PC-9 (cell line): ENCODE results near the gene SLC35E3. TPM values are rescaled to one million over a fixed set of nuclear protein-coding genes. Genes with fewer than 3 reads are reported as not detected.

ENCODE experiments used
- BruUV-seq: library from RNA; stranded (reverse); fragments of 400-500 nt; replicated peaks from 2 replicates; lab custom pipeline; 2021; lab: Mats Ljungman, UMichigan
- CTCF ChIA-PET: fragments of 300-600 bp; sonication (Branson Sonifier 250); formaldehyde crosslinking; loops from one replicate; lab custom pipeline; 2022; ENCODE audit warnings: antibody characterized with exemption; lab: Charles Lee
- POLR2A ChIA-PET: fragments of 300-600 bp; sonication (Branson Sonifier 250); formaldehyde crosslinking; loops from one replicate; lab custom pipeline; 2022; ENCODE audit warnings: antibody characterized with exemption; ENCODE audit not compliant: unreplicated experiment; lab: Charles Lee
- DNase-seq, 2 experiments: peaks; one replicate each; pipeline versions ENCODE4 v3.0.0 to v3.0.0-alpha.2; 2015 to 2022; ENCODE audit warnings: mixed read lengths in 1 of 2
- H2AFZ ChIP-seq: fragments of 200-600 bp; sonication (generic); 2 replicates; pipeline ENCODE4 v1.8.1; 2017; ENCODE audit warnings: antibody characterized with exemption
- H3F3A ChIP-seq: fragments of 200-600 bp; sonication (generic); 2 replicates; pipeline ENCODE4 v1.8.1; 2017; ENCODE audit warnings: antibody characterized with exemption, mild to moderate bottlenecking, low read depth; ENCODE audit not compliant: insufficient read depth
- H3K27ac ChIP-seq: fragments of 200-600 bp; sonication (generic); 2 replicates; pipeline ENCODE4 v1.6.1; 2016; ENCODE audit warnings: mixed run types
- H3K27me3 ChIP-seq: fragments of 200-600 bp; sonication (generic); 2 replicates; pipeline ENCODE4 v1.6.1; 2016; ENCODE audit warnings: low read depth, mixed run types; ENCODE audit not compliant: insufficient read depth
- H3K36me3 ChIP-seq: fragments of 200-600 bp; sonication (generic); 2 replicates; pipeline ENCODE4 v1.6.1; 2016; ENCODE audit warnings: low read depth, mixed run types
- H3K4me1 ChIP-seq: fragments of 200-600 bp; sonication (generic); replicated peaks from 2 replicates; pipeline ENCODE4 v1.6.1; 2016; ENCODE audit warnings: mixed run types; ENCODE audit not compliant: insufficient read depth
- H3K4me2 ChIP-seq: fragments of 200-600 bp; sonication (generic); 2 replicates; pipeline ENCODE4 v1.6.1; 2017; ENCODE audit warnings: mixed run types
- H3K4me3 ChIP-seq: fragments of 200-600 bp; sonication (generic); 2 replicates; pipeline ENCODE4 v1.6.1; 2016; ENCODE audit warnings: mixed run types
- H3K79me2 ChIP-seq: fragments of 200-600 bp; sonication (generic); 2 replicates; pipeline ENCODE4 v1.6.1; 2017; ENCODE audit warnings: low read depth, mixed run types
- H3K9me2 ChIP-seq: fragments of 200-600 bp; sonication (generic); 2 replicates; pipeline ENCODE4 v1.8.1; 2017; ENCODE audit warnings: mild to moderate bottlenecking; ENCODE audit not compliant: insufficient read depth
- H3K9me3 ChIP-seq: fragments of 200-600 bp; sonication (generic); 2 replicates; pipeline ENCODE4 v1.8.1; 2016; ENCODE audit warnings: low read depth; ENCODE audit not compliant: insufficient read depth
- H4K20me1 ChIP-seq: fragments of 200-600 bp; sonication (generic); 2 replicates; pipeline ENCODE4 v1.8.1; 2017; ENCODE audit not compliant: insufficient read depth
- EZH2 ChIP-seq: fragments of 200-600 bp; sonication (generic); IDR thresholded peaks from 2 replicates; pipeline ENCODE4 v1.8.0; 2017; ENCODE audit warnings: antibody characterized with exemption, low read depth
- intact Hi-C: fragments of 100-400 bp; cut with micrococcal nuclease; formaldehyde crosslinking; loops from one replicate; pipeline ENCODE4 v1.10.0; 2022; ENCODE audit not compliant: unreplicated experiment
- total RNA-seq: library from RNA; stranded (reverse); gene quantifications from 2 replicates; pipeline ENCODE4 v1.2.3, GENCODE V29; 2021
- TF ChIP-seq, protein P1 (sequence below): fragments of 200-600 bp; sonication (generic); conservative IDR thresholded peaks from 2 replicates; pipeline ENCODE4 v1.6.1; 2017; ENCODE audit warnings: mixed run types, antibody characterized with exemption, mild to moderate bottlenecking, moderate library complexity

SLC35E3 gene
- total RNA-seq, 1 experiment from 2014 or later = 10.7 TPM

DNA sequence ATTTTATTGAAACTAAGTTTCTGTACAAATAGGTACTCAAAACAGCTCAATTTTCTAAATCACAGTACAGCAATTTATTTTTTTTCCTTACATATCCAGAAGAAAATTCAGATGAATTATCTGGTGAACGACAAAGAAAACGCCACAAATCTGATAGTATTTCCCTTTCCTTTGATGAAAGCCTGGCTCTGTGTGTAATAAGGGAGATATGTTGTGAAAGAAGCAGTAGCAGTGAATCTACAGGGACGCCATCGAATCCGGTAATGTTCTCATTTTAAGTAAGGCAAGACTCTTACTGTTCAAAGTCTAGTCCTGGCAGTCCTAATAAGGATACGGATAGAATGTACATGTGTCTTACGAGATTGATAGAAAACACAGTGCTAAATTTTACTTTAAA, 82.7 kb downstream of the SLC35E3 start:
- intact Hi-C loops = no loop called here
- Histone ChIP-seq H3K27ac (no peak overlapping the region), H3K27me3 (no peaks in the 10 kb centered on the region), H3K4me3 (no peak overlapping the region), H3K9me3 (no peaks in the 10 kb centered on the region), H3F3A (peaks cover 30% of the 10 kb centered on the region), H3K79me2 (0 out of 2 replicates have a peak, but pooled peaks cover 3% of the 10 kb centered on the region), H3K36me3 (peaks cover 57% of the 10 kb centered on the region), H3K9me2 (no peaks in the 10 kb centered on the region), H3K4me2 (no peak overlapping the region), H2AFZ (no peak overlapping the region), H4K20me1 (0 out of 2 replicates have a peak, but pooled peaks cover 6% of the 10 kb centered on the region), H3K4me1 (no peaks in the 10 kb centered on the region)
- TF ChIP-seq, protein P1, sequence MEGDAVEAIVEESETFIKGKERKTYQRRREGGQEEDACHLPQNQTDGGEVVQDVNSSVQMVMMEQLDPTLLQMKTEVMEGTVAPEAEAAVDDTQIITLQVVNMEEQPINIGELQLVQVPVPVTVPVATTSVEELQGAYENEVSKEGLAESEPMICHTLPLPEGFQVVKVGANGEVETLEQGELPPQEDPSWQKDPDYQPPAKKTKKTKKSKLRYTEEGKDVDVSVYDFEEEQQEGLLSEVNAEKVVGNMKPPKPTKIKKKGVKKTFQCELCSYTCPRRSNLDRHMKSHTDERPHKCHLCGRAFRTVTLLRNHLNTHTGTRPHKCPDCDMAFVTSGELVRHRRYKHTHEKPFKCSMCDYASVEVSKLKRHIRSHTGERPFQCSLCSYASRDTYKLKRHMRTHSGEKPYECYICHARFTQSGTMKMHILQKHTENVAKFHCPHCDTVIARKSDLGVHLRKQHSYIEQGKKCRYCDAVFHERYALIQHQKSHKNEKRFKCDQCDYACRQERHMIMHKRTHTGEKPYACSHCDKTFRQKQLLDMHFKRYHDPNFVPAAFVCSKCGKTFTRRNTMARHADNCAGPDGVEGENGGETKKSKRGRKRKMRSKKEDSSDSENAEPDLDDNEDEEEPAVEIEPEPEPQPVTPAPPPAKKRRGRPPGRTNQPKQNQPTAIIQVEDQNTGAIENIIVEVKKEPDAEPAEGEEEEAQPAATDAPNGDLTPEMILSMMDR = no peak
- TF ChIP-seq EZH2 = no peak
- no TSS peak for BruUV-seq
- POLR2A ChIA-PET = no interaction called here
- CTCF ChIA-PET = no interaction called here
- no peak for DNase-seq

Other genes with a start within 250 kb of the SLC35E3 start
- 59.0 and 89.7 TPM in 2 replicates for gene RAP1B, start 135.3 kb upstream of the SLC35E3 start, total RNA-seq
- 75.7 and 84.9 TPM in 2 replicates for gene NUP107, start 59.2 kb upstream of the SLC35E3 start, total RNA-seq
- gene MDM2, start 62.0 kb downstream of the SLC35E3 start, total RNA-seq = 74.3 and 95.2 TPM in 2 replicates
- 4.2 and 4.6 TPM in 2 replicates for gene CPM, start 187.0 kb downstream of the SLC35E3 start, total RNA-seq